NCI-H69 (cell line): ENCODE measurements around the gene CHST13.

ENCODE experiments used
- DNase-seq: peaks from one replicate; lab custom pipeline; 2025; lab: John Stamatoyannopoulos, UW

The CHST13 gene, protein sequence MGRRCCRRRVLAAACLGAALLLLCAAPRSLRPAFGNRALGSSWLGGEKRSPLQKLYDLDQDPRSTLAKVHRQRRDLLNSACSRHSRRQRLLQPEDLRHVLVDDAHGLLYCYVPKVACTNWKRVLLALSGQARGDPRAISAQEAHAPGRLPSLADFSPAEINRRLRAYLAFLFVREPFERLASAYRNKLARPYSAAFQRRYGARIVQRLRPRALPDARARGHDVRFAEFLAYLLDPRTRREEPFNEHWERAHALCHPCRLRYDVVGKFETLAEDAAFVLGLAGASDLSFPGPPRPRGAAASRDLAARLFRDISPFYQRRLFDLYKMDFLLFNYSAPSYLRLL

GRCh38 chr3:126523745-126524428, at the start of gene CHST13:
CHST13 (plus strand) TSS chr3:126524155; CDS start chr3:126524333, 178 bp downstream.
- DNase-seq, result peak; percentile 71

GRCh38 chr3:126474498-126475412, 49.2 kb upstream of the CHST13 start:
- DNase-seq, result peak; percentile 49

DNA sequence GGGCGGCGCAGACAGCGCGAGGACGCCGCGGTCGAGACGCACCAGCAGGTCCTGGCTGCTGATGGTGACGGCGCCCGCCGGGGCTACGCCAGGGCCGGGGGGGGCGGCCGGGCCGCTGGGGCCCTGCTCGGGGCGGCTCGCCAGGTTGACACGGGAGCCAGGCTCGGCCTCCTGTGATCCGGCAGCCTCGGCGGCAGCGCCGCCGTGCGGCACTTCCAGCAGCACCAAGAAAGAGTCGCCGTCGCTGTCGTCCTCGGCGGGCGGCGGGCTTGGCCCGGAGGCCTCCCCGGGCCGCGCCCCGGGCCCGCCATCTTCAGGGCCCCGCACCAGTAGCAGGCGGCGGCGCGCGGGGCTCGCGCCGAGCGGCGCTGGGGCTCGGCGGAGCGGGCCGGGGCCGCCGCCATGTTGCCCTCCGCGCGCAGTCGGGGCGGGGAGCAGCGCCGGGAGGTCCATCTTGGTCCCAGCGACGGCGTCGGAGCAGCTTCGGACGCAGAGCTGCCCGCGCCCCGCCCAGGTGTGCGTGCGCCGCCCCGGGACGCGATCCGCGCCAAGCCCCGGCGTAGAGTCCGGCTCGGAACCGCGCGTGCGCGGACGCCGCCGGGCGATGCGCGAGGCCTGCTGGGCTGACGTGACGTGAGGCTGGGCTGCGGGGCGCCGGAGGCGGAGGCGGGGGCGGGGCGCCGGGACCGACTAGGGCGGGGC, 48.4 kb upstream of the CHST13 start, which contains the start of gene ZXDC:
TSS of gene ZXDC (minus strand) at position 479 of the 702 bp plus-strand sequence. CDS start at position 453, 26 bp downstream.
- peak; percentile 91 for DNase-seq

GRCh38 chr3:126476166-126477060, 47.5 kb upstream of the CHST13 start:
- DNase-seq, result peak; percentile 78

GRCh38 chr3:126477061-126477380, 46.9 kb upstream of the CHST13 start:
- peak; percentile 47 for DNase-seq

- no peak for DNase-seq
These were observed 45.2 kb upstream of the CHST13 start for GRCh38 chr3:126478581-126479310.

DNA sequence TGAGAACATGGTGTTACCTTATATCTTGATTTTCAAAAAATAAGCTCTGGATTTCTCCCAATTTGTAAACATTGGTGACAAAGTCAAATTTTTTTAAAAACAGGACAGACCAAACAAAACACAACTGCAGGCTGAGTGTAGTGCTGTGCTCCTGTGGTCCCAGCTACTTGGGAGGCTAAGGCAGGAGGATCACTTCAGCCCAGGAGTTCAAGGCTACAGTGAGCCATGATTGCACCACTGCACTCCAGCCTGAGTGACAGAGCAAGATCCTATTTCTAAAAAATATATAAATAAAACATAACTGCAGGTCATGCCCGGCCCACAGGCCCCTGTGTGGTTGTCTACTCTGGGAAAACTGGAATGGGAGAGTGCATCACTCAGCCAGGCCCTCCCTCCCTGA, 44.3 kb upstream of the CHST13 start:
- DNase-seq, result no peak

DNA sequence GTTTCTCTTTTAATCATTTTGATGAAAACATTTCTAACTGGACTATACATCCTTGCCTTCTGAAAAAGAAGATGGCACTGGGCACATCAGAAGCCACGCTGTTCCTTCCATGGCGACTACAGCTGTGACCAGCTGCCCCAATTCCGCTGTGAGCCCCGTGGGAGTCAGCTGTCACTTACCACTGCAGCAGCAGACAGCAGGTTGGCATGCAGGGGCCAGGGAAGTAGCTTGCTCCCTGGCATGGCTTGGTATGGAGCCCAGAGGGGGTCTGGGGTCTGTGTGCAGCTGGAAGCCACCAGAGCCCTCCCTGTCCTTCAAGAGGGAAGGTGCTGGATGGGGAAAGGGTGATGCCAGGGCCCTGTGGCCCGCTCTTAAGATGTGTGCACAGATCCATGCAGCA, 43.7 kb upstream of the CHST13 start:
- DNase-seq, result no peak

GRCh38 chr3:126480861-126481260, 43.1 kb upstream of the CHST13 start:
- no peak for DNase-seq

- DNase-seq, result peak; percentile 73
These were observed 42.0 kb upstream of the CHST13 start for GRCh38 chr3:126481808-126482502.

- DNase-seq, result no peak
These were observed 41.3 kb upstream of the CHST13 start for GRCh38 chr3:126482503-126483255.

- DNase-seq, result no peak
These were observed 40.6 kb upstream of the CHST13 start for GRCh38 chr3:126483321-126483761.

- no peak for DNase-seq
These were observed 39.8 kb upstream of the CHST13 start for GRCh38 chr3:126484148-126484547.

- DNase-seq, result no peak
These were observed 39.3 kb upstream of the CHST13 start for GRCh38 chr3:126484662-126485061.

GRCh38 chr3:126485176-126485897, 38.6 kb upstream of the CHST13 start:
- no peak for DNase-seq

- no peak for DNase-seq
These were observed 38.0 kb upstream of the CHST13 start for GRCh38 chr3:126485956-126486355.

DNA sequence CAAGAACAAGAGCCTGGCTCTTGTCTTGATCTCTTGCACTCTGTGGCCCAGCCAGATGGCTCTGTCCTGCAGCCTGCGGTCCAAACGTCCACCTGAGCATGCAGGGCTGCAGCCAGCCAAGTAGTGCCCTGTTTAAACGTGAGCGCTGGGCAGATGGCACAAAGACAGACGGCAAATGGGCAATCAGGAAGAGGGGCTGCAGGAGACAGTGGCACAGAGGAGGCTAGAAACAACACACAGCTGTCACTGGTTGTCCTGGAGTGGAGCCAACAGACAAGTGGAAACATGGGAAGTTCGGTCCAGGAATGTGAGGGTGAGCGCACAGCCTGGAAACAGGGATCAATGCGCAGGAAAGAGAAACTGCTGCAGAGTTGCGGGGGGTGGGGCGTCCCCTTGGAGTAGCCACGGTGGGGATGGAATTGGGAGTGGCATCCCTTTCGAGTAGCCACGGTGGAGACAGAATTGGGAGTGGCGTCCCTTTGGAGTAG, 37.6 kb upstream of the CHST13 start:
- peak; percentile 21 for DNase-seq
